Kidney (tissue), 14 donors: ENCODE measurements around the gene PAEP. TPM values are rescaled to one million over a fixed set of nuclear protein-coding genes. Genes with fewer than 3 reads are reported as not detected.

Experiments
- DNase-seq, 5 donors: peaks; one replicate each; pipeline ENCODE4 v3.0.0-alpha.2; 2013 to 2020
- FAIRE-seq: peaks from 2 replicates; lab custom pipeline; 2012; peaks lifted over from hg19 to GRCh38; lab: Jason Lieb, UNC
- H3K27ac ChIP-seq, 2 donors: one replicate each; pipeline ENCODE4 v1.7.0; 2013; ENCODE audit warnings: low read depth in 2 of 2, low read length in 2 of 2, inconsistent platforms in 1 of 2
- H3K27me3 ChIP-seq: one replicate; pipeline ENCODE4 v1.7.1; 2013; ENCODE audit warnings: low read length, inconsistent platforms; ENCODE audit not compliant: control insufficient read depth, insufficient read depth
- H3K36me3 ChIP-seq, 3 donors: one replicate each; pipeline versions ENCODE4 v1.7.0 to v1.7.1; 2013; ENCODE audit warnings: low read length in 3 of 3, control low read depth in 1 of 3, inconsistent platforms in 1 of 3; ENCODE audit not compliant: insufficient read depth in 3 of 3, control insufficient read depth in 2 of 3
- H3K4me1 ChIP-seq, 3 donors: one replicate each; pipeline versions ENCODE4 v1.7.0 to v1.7.1; 2013; ENCODE audit warnings: low read length in 3 of 3, inconsistent platforms in 1 of 3, low read depth in 1 of 3; ENCODE audit not compliant: control insufficient read depth in 2 of 3, insufficient read depth in 2 of 3
- H3K4me3 ChIP-seq, 3 donors: one replicate each; pipeline versions ENCODE4 v1.7.0 to v1.8.1; 2013; ENCODE audit warnings: low read length in 3 of 3, control low read depth in 1 of 3, inconsistent platforms in 1 of 3
- H3K9ac ChIP-seq, 3 donors: one replicate each; pipeline versions ENCODE4 v1.7.0 to v1.7.1; 2013; ENCODE audit warnings: low read length in 3 of 3, control low read depth in 1 of 3, inconsistent platforms in 1 of 3
- H3K9me3 ChIP-seq, 3 donors: one replicate each; pipeline versions ENCODE4 v1.7.0 to v1.7.1; 2013; ENCODE audit warnings: low read length in 3 of 3, control low read depth in 1 of 3, inconsistent platforms in 1 of 3; ENCODE audit not compliant: control insufficient read depth in 2 of 3, insufficient read depth in 1 of 3
- CTCF ChIP-seq: IDR thresholded peaks from 3 replicates; pipeline ENCODE4 v1.5.1; 2012; ENCODE audit warnings: mild to moderate bottlenecking, moderate library complexity, borderline replicate concordance; ENCODE audit not compliant: insufficient read depth; ENCODE audit errors: extremely low read depth
- intact Hi-C: fragments of 100-400 bp; cut with DNase I; formaldehyde crosslinking; loops from one replicate; pipeline ENCODE4 v1.11.1; 2022
- polyA plus RNA-seq: library from polyadenylated mRNA; stranded (reverse); fragments of 350-450 nt; fragmentation: Illumina TruSeq; extraction: RNeasy Lipid Tissue Mini Kit (QIAGEN cat#74804); gene quantifications from one replicate; pipeline ENCODE4 v1.2.3, GENCODE V29; 2014; ENCODE audit warnings: low read depth, low replicate concordance; ENCODE audit not compliant: insufficient read depth
- total RNA-seq: library from RNA; stranded (reverse); fragmentation: NEBNext Ultra II Directional; extraction: Animal tissue kit (Norgen Biotek cat#: 25700); gene quantifications from one replicate; pipeline ENCODE4 v1.2.1, GENCODE V29; 2021
- donor health status: control.
- donor health status: control.
- donor health status: control.
- donor health status: control.
- donor health status: control.
- donor health status: DM: yes; HTN: yes; CAD: no.
- donor health status: Normal renal cell carcinoma (clear cell type).

The PAEP gene
- total and polyA plus RNA-seq, 2 donors from 2014 or later: not detected

DNA sequence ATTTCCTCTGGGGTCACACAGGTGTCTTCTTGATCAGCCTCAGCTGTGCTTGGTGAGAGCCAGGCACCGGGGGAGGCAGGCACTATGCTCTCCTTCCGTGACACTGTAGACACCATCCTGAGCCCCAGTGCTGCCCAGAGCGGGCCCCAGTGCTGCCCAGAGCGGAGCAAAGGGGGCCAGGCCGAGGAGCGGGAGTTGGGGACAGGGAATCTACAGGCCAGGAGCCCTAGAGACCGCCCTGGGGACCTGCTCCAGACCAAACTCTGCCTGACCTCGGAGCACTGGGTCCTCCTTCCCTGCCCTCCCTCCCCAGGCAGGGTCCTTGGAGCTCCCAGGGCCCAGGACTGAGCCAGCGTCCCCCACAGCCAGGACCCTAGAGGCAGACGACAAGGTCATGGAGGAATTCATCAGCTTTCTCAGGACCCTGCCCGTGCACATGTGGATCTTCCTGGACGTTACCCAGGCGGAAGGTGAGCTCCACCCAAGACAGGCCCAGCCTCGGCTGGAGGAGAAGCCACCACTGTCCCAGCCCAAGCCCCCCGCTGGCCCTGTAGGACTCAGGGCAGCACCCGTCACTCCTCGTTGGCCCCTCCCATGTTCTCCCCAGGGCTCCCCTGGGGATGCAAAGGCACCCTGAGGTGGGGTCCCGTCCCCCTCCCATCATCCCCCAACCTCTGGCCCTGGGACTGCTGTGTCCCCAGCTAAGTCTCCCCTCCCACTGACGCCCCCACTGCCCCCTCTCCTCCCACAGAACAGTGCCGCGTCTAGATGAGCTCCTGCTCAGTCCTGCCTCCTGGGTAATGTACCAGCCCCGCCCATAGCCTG, 30.2 kb downstream of the PAEP start:
- FAIRE-seq (no peak), DNase-seq (peak in 3 of 5 donors; percentile 20 to 58 (median 28))
- TF ChIP-seq CTCF: no peak
- Histone ChIP-seq H3K9me3 (peaks cover 0 to 5% (median 0%) of the 10 kb centered on the region in 3 donors), H3K27ac (no peak overlapping the region), H3K36me3 (no peaks in the 10 kb centered on the region), H3K9ac (no peak overlapping the region), H3K27me3 (no peaks in the 10 kb centered on the region), H3K4me3 (no peak overlapping the region), H3K4me1 (no peaks in the 10 kb centered on the region)
- intact Hi-C loops: no loop called here

DNA sequence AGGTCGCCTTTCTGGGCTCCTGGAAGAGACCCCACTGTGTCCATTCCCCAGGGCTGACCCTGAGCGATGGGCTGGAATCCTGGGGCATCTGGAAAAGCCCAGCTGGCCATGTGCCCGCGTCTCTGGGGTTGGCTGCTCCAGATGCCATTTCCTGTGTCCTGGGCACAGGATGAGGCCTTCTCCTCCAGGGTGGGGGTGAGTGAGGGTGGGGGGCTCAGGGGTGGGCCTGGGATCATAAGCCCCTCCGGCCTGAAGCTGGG, 30.7 kb downstream of the PAEP start:
- FAIRE-seq (no peak), DNase-seq (no peak)
- Histone ChIP-seq H3K4me3 (no peak overlapping the region), H3K27ac (no peak overlapping the region), H3K9ac (no peak overlapping the region), H3K9me3 (peaks cover 0 to 5% (median 0%) of the 10 kb centered on the region in 3 donors), H3K36me3 (no peaks in the 10 kb centered on the region), H3K27me3 (no peaks in the 10 kb centered on the region), H3K4me1 (no peaks in the 10 kb centered on the region)
- TF ChIP-seq CTCF: no peak
- intact Hi-C loops: no loop called here

DNA sequence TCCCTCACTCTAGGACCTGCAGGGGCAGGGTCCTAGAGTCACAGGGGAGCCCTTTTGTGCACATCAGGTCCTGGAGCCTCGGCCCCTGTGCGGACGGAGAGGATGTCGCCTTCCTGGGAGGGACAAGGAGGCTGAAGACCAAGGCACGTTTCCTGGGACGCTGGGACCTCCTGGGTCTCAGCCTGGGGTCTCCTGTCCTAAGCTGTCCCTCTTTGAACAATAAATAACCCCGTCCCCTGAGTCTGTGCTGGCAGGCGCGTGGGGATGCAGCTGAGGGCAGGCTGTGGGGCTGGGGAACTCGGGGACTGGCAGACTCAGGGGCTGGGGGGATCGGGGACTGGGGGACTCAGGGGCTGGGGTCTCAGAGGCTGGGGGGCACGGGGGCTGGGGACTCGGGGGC, 31.1 kb downstream of the PAEP start:
- DNase-seq: no peak
- no peak for FAIRE-seq
- no peaks in the 10 kb centered on the region for H3K27me3 ChIP-seq

More for the DNA sequence above, 31.1 kb downstream of the PAEP start:
- no peak for TF ChIP-seq CTCF
- H3K4me1 ChIP-seq: no peaks in the 10 kb centered on the region
- no peaks in the 10 kb centered on the region for H3K36me3 ChIP-seq
- no peak overlapping the region for H3K4me3 ChIP-seq
- H3K9me3 ChIP-seq: peaks cover 0 to 5% (median 0%) of the 10 kb centered on the region in 3 donors
- no peak overlapping the region for H3K27ac ChIP-seq
- intact Hi-C loops: no loop called here
- no peak overlapping the region for H3K9ac ChIP-seq
